WERI-Rb-1 (cell line): ENCODE results near the gene TEX19.
"Not testable (repeated sequence)": the region's sequence is repeated elsewhere in the genome, so short reads cannot be mapped to it uniquely, and the experiment has no call there.

Source experiments
- DNase-seq: peaks from one replicate; pipeline ENCODE4 v3.0.0-alpha.2; 2020
- H3K27ac ChIP-seq: fragments of 250-450 bp; sonication (Bioruptor Pico); 2 replicates; pipeline ENCODE4 v1.5.1; 2020; ENCODE audit warnings: mild to moderate bottlenecking, moderate library complexity
- H3K27me3 ChIP-seq: fragments of 250-450 bp; sonication (Bioruptor Pico); 2 replicates; pipeline ENCODE4 v1.5.1; 2021; ENCODE audit warnings: mild to moderate bottlenecking, low read depth, moderate library complexity; ENCODE audit not compliant: insufficient read depth, severe bottlenecking
- H3K36me3 ChIP-seq: fragments of 250-450 bp; sonication (Bioruptor Pico); 2 replicates; pipeline ENCODE4 v1.5.1; 2020; ENCODE audit warnings: mild to moderate bottlenecking, moderate library complexity
- H3K4me3 ChIP-seq: 2 replicates; pipeline ENCODE4 v1.5.1; 2011; ENCODE audit warnings: low read depth, mild to moderate bottlenecking, control low read depth, low read length
- H3K9me3 ChIP-seq: fragments of 250-450 bp; sonication (Bioruptor Pico); 2 replicates; pipeline ENCODE4 v1.5.1; 2021; ENCODE audit warnings: mild to moderate bottlenecking, moderate library complexity; ENCODE audit not compliant: severe bottlenecking
- TF ChIP-seq, protein P1 (sequence below): IDR thresholded peaks from 2 replicates; pipeline ENCODE4 v1.5.1; 2011; ENCODE audit warnings: low read depth, mild to moderate bottlenecking, control low read depth, inconsistent platforms, low read length

Gene TEX19

DNA sequence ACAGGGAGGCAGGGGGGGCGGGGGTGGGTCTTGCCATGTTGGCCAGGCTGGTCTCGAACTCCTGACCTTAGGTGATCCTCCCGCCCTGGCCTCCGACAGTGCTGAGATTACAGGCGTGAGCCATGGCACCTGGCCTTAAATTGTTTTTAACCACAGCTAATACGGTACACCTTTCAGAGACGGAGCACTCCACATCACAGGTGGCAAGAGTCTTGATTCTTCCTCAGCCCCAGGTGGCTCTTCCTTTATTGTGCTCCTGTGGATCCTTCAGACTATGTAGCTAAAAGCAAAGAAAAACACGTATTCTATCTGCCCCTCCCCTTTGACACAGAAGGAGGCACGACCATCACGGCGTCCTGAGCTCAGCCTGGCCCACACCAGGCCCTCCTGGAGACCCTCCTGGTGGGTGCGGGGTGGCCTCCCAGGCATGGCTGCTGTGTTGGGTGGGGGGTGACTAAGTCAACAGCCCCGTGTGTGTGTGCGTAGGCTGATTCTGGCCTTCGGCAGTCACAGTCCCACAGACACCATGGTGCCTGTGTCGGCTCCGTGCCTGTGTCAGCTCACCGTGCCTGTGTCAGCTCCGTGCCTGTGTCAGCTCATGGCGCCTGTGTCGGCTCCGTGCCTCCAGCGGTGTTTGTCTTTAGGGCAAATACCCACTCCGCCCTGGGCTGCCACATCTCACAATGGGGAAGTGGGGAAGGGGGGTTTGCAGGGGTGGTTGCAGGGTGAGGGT is 14.7 kb upstream of the TEX19 start:
- Histone ChIP-seq H3K27ac (no peak overlapping the region), H3K4me3 (no peak overlapping the region), H3K9me3 (peaks cover 11% of the 10 kb centered on the region), H3K27me3 (no peaks in the 10 kb centered on the region), H3K36me3 (no peaks in the 10 kb centered on the region)
- no peak for DNase-seq
- TF ChIP-seq, protein P1, sequence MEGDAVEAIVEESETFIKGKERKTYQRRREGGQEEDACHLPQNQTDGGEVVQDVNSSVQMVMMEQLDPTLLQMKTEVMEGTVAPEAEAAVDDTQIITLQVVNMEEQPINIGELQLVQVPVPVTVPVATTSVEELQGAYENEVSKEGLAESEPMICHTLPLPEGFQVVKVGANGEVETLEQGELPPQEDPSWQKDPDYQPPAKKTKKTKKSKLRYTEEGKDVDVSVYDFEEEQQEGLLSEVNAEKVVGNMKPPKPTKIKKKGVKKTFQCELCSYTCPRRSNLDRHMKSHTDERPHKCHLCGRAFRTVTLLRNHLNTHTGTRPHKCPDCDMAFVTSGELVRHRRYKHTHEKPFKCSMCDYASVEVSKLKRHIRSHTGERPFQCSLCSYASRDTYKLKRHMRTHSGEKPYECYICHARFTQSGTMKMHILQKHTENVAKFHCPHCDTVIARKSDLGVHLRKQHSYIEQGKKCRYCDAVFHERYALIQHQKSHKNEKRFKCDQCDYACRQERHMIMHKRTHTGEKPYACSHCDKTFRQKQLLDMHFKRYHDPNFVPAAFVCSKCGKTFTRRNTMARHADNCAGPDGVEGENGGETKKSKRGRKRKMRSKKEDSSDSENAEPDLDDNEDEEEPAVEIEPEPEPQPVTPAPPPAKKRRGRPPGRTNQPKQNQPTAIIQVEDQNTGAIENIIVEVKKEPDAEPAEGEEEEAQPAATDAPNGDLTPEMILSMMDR, result no peak

- Histone ChIP-seq H3K27me3 (no peaks in the 10 kb centered on the region), H3K4me3 (no peak overlapping the region), H3K36me3 (no peaks in the 10 kb centered on the region), H3K9me3 (peaks cover 11% of the 10 kb centered on the region), H3K27ac (0 out of 2 replicates have a peak overlapping the region, but pooled peaks have one; percentile 6)
- DNase-seq, result no peak
- TF ChIP-seq, protein P1, result no peak
Observed at GRCh38 chr17:82345151-82345976, 13.7 kb upstream of the TEX19 start.

DNA sequence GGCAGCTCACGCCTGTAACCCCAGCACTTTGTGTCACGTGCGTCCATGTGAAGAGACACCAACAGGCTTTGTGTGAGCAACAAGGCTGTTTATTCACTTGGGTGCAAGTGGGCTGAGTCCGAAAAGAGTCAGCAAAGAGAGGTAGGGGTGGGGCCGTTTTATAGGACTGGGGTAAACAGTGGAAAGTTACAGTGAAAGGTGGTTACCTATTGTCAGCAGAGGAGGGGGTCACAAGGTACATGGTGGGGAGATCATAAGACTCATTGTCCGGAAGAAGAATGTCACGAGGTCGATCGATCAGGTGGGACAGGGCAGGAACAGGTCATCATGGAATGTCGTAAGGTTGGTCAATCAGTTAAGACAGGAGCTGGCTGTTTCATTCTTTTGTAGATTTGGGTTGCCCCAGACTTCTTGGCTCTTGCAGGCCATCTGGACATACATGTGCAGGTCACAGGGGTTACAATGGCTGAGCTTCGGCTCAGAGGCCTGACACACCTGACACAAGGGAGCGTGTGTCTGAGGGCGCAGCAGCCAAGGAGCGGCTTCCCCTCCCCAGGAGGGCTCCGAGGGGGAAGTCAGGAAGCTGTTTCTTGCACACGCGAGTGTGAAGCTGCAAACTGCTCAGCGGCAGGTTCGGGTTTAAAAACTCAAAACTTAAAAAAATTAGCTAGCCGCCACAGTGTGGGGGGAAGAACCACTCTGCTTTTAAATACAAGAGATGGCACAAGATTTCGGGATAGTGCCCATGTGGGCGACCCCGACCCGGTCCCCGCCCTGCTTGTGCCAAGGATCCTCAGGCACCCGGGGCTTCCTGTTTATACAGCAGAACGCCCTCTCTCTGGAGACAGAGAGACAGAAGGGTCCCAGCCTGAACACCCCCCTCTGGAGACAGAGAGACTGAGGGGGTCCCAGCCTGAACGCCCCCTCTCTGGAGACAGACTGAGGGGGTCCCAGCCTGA is 12.4 kb upstream of the TEX19 start:
- Histone ChIP-seq H3K36me3 (no peaks in the 10 kb centered on the region), H3K27ac (no peak overlapping the region), H3K4me3 (no peak overlapping the region), H3K27me3 (no peaks in the 10 kb centered on the region), H3K9me3 (peaks cover 5% of the 10 kb centered on the region)
- TF ChIP-seq, protein P1, result no peak
- DNase-seq, result no peak

DNA sequence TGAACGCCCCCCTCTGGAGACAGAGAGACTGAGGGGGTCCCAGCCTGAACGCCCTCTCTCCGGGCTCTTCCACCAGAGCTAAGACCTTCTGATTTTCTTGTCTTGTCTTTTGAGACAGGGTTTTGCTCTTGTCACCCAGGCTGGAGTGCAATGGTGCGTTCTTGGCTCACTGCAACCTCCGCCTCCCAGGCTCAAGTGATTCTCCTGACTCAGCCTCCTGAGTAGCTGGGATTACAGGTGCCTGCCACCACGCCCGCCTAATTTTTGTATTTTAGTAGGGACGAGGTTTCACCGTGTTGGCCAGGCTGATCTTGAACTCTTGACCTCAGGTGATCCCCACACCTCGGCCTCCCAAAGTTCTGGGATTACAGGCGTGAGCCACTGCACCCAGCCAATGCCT is 11.1 kb upstream of the TEX19 start:
- H3K27ac ChIP-seq, H3K9me3 ChIP-seq, H3K27me3 ChIP-seq, DNase-seq, H3K4me3 ChIP-seq, H3K36me3 ChIP-seq: not testable (repeated sequence)

- DNase-seq, result no peak
- H3K9me3 ChIP-seq, result no peaks in the 10 kb centered on the region
- no peaks in the 10 kb centered on the region for H3K27me3 ChIP-seq
- TF ChIP-seq, protein P1, result no peak
- H3K36me3 ChIP-seq, result no peaks in the 10 kb centered on the region
- H3K27ac ChIP-seq, result no peak overlapping the region
- H3K4me3 ChIP-seq, result no peak overlapping the region
Observed at GRCh38 chr17:82348434-82348833, 10.6 kb upstream of the TEX19 start.

- no peak overlapping the region for H3K27ac ChIP-seq
- DNase-seq, result no peak
- TF ChIP-seq, protein P1, result no peak
- H3K4me3 ChIP-seq, result no peak overlapping the region
- no peaks in the 10 kb centered on the region for H3K36me3 ChIP-seq
- H3K9me3 ChIP-seq, result no peaks in the 10 kb centered on the region
- no peaks in the 10 kb centered on the region for H3K27me3 ChIP-seq
Observed at GRCh38 chr17:82348866-82349265, 10.2 kb upstream of the TEX19 start.
